Right lobe of liver (tissue), 4 donors: ENCODE results near the gene NQO1.

Source experiments
- POLR2A ChIP-seq: fragments of 450-650 bp; IDR thresholded peaks from one replicate; pipeline ENCODE4 v1.6.1; 2017; ENCODE audit warnings: antibody characterized with exemption, mild to moderate bottlenecking
- TF ChIP-seq, protein P1 (sequence below), 4 donors: fragments of 200-600 bp in 3 of 4; fragments of 450-650 bp in 1 of 4; IDR thresholded peaks; one replicate each; pipeline versions ENCODE4 v1.5.1 to v1.8.0; 2016 to 2022; ENCODE audit warnings: antibody characterized with exemption in 4 of 4, mild to moderate bottlenecking in 2 of 4
- donor health status: DM: no; HTN: no; CAD: no.
- donor health status: DM: no; HTN: no; CAD: no.
- donor health status: DM: no; HTN: yes; CAD: no.

DNA sequence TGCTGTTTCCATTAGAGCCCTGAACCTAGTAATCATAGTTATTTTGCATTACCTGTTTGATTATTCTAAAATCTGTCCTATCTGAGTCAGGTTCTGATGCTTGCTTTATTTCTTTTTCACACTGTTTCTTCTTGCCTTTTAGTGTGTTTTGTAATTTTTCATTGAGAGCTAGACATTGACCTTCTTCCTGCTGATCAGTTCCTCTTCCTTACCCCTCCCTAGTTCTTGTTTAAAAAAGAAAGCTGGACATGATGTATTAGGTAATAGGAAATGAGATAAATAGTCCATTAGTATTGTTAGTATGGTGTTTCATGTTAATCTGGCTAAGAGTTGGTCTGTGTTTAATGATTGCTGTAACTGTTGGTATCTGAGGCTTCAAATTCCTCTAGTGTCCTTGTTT is 49.2 kb upstream of the NQO1 start:
- no peak for TF ChIP-seq POLR2A
- TF ChIP-seq, protein P1, sequence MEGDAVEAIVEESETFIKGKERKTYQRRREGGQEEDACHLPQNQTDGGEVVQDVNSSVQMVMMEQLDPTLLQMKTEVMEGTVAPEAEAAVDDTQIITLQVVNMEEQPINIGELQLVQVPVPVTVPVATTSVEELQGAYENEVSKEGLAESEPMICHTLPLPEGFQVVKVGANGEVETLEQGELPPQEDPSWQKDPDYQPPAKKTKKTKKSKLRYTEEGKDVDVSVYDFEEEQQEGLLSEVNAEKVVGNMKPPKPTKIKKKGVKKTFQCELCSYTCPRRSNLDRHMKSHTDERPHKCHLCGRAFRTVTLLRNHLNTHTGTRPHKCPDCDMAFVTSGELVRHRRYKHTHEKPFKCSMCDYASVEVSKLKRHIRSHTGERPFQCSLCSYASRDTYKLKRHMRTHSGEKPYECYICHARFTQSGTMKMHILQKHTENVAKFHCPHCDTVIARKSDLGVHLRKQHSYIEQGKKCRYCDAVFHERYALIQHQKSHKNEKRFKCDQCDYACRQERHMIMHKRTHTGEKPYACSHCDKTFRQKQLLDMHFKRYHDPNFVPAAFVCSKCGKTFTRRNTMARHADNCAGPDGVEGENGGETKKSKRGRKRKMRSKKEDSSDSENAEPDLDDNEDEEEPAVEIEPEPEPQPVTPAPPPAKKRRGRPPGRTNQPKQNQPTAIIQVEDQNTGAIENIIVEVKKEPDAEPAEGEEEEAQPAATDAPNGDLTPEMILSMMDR (IDR thresholded peaks at IDR 0.05), result no peak
